ENCODE results near the gene RPRD1B.

Gene RPRD1B, protein sequence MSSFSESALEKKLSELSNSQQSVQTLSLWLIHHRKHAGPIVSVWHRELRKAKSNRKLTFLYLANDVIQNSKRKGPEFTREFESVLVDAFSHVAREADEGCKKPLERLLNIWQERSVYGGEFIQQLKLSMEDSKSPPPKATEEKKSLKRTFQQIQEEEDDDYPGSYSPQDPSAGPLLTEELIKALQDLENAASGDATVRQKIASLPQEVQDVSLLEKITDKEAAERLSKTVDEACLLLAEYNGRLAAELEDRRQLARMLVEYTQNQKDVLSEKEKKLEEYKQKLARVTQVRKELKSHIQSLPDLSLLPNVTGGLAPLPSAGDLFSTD

DNA sequence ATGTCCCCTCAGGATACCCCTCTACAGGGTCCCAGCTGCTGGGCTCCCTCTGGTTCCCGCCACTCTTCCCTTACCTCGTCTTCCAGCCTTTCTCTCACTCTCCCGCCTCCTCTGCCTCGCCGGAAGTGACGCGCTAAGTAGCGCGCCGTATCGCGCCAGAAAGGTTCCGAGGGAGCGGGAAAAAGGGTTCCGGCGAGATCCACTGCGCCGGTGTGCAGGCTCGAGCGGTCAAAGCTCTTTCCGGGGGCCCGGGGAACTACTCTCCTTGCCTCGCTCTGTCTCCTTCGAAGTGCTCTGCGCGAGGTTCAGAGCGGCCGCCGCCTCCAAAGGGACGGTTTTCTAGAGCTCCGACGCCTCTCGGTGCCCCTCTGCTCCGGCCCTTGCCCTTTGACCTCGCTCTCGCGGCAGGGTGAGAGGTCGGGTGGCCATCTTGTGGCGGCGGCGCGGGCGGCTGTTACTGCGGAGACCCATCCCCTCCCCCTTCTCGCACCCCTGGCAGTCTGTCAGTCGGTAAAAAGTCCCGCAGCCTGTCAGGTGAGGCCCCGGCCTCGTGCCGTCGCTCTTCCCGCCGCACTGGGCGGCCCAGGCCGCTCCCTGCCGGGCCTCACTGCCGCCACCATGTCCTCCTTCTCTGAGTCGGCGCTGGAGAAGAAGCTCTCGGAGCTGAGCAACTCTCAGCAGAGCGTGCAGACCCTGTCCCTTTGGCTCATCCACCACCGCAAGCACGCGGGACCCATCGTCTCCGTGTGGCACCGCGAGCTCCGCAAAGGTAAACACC is at the start of gene RPRD1B, which contains the start of gene TTI1:
TSS of gene RPRD1B (plus strand) at position 417 of the 778 bp plus-strand sequence. CDS start at position 619, 202 bp downstream.
TSS of gene TTI1 (minus strand) at position 127 of the 778 bp plus-strand sequence. CDS start 19,640 bp downstream, outside the sequence.
- Mint-ChIP-seq H3K4me1 (peaks cover 73% of the 10 kb centered on the region), H3K27ac (peak within 1 kb of the TSS; percentile 99 to 100), H3K4me3 (peak within 1 kb of the TSS; percentile 91 to 96), H3K27me3 (no peaks in the 10 kb centered on the region), H3K9me3 (no peaks in the 10 kb centered on the region)
- ATAC-seq (peak; percentile 93), DNase-seq (peak; percentile 87 to 90)

DNA sequence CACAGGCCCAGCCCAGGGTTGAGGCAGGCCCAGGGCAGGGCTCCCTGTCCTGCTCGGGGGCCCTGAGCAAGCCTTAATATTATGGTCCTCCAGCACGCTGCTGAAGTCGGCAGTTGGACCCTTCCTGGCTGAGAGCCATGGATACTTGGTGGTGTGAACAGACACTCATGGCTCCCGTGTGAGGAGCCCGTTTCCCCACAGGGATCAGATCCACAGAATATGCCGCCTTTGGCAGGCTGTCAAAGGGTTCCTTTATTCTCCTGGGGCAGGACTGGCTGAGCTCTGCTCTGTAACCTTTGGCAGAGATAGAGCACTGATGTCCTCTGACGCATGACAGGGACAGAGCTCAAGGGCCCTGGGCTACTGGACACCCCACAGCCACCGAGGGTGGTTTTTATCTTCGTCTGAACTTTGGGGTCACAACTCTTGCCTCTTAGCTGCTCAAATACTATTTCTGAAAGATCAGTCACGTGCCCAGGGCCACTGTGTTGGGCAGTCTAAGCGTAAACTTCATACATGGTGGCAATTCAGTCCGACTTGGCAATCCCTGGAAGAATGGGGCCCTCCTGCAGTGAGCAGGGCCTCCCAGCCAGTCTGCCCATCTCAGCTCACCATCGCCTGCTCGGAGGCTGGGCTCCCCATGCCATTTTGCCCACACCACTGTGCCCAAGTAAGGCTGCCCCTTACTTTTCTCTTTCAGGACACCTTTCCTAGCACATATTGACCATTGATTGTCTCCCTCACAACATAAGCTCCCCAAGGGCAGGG is 49.3 kb upstream of the RPRD1B start:
- Mint-ChIP-seq H3K4me3 (no peak overlapping the region), H3K4me1 (no peaks in the 10 kb centered on the region), H3K9me3 (no peaks in the 10 kb centered on the region), H3K27me3 (no peaks in the 10 kb centered on the region), H3K27ac (no peak overlapping the region)
- ATAC-seq, result no peak
- no peak for DNase-seq

DNA sequence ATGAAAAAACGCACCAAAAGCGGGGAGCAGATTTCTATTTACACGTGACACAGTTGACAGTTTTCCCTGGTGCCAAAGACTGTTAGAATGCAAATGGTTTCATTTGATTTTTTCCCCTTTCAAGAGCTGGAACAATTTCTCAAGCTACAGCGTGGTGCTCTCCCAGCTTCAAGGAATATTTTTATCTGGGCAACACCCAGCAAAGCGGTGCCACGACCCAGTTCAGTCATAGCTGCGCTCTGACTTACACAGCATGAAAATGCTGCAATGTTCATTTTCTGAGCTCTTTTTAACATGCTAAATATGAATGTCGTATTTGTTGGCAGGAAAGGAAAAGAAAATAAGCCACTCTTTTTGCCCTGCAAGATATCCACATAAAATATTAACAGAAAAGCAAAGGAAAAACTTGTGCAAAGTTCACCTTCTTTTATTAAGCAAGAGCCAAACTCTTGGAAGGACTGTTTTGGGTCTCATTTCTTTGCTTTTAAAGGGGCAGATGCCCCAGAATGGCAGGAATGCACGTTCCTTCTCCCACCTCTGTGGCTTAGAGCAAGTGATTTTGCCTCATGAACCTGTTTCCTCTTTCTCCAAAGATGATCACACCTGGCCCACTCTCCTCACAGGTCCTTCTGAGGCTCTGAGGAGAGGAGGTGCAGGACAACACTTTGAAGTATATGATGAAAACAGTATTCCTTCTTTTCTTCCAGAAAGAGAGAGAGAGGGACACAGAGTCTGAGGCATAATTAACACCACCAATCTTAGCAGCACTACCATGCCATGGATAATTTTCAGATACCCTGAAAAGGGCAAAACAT is 47.3 kb upstream of the RPRD1B start:
- no peak for DNase-seq
- Mint-ChIP-seq H3K27ac (no peak overlapping the region), H3K4me3 (no peak overlapping the region), H3K27me3 (no peaks in the 10 kb centered on the region), H3K9me3 (no peaks in the 10 kb centered on the region), H3K4me1 (peaks cover 14% of the 10 kb centered on the region)
- no peak for ATAC-seq

DNA sequence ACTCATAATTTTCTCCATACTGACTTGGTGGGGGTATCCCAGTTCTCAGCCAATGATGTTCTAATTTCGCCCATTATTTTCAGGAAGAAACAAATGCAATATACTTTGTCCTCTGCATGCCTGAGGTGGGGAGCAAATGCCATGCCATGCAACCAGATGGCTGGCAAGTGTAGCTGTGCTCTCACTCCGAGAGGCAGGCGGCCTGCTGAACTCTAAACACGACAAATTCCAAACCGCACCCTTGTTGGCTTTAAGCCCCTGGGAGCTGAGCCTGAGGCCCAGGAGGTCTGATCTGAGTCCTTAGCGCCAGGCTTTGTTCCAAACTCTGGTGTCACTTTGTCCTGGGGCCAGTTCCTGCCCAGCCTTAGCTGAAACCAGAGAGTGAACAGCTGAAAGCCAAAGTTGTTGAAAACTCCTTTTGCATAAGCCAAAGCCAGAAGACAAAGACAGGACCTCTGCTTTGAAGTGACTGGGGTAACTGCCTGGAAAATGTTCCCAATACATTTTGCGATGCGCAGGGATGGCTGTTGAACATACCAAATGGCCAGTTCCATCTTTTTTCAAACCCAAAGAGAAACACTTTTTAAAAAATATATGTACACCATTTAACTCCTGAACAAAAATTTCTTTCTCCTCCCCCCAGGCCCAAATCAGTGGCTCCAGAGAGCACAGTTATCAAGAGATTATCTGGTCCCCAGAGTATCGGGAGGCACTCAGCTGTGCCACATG is 46.5 kb upstream of the RPRD1B start:
- Mint-ChIP-seq H3K27me3 (no peaks in the 10 kb centered on the region), H3K9me3 (no peaks in the 10 kb centered on the region), H3K4me3 (no peak overlapping the region), H3K27ac (peak overlapping the region in 1 of 2 donors; percentile 76), H3K4me1 (peaks cover 17% of the 10 kb centered on the region)
- DNase-seq, result no peak
- no peak for ATAC-seq

DNA sequence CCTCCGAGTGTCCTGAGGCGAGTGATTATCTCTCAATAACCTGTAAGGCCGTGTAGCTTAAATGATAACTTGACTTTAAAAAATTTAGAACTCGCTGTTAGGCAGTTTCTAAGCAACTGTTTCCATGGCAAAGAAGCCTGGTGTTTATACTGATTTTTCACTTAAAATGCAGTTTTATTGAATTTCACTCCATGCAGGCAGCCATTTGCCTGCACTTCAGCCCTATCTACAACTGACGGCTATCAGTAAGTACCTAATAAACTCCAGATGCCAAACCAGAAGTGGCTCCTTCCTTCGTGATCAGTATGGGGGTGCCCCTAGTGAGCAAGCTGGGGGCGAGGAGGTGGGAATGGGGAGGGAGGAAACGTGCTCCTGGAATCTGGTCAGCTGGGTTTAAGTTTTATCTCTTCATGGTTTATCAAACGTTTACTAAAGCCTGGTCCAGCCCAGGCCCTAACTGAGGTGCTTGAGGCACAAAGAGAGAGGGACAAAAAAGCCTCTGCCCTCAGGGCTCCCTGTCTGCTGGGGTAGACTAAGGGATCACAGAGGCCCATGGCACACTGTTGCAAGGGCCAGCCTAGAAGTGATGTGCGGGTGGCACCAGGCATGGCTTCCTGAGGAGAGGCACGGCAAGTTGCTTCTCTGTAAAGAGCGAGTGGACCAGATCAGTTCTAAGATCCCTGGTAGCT is 45.8 kb upstream of the RPRD1B start:
- ATAC-seq, result no peak
- H3K27me3 Mint-ChIP-seq, result no peaks in the 10 kb centered on the region
- no peaks in the 10 kb centered on the region for H3K9me3 Mint-ChIP-seq
- H3K4me1 Mint-ChIP-seq, result peaks cover 17% of the 10 kb centered on the region
- H3K27ac Mint-ChIP-seq, result peak overlapping the region; percentile 13 to 76
- H3K4me3 Mint-ChIP-seq, result no peak overlapping the region
- no peak for DNase-seq

DNA sequence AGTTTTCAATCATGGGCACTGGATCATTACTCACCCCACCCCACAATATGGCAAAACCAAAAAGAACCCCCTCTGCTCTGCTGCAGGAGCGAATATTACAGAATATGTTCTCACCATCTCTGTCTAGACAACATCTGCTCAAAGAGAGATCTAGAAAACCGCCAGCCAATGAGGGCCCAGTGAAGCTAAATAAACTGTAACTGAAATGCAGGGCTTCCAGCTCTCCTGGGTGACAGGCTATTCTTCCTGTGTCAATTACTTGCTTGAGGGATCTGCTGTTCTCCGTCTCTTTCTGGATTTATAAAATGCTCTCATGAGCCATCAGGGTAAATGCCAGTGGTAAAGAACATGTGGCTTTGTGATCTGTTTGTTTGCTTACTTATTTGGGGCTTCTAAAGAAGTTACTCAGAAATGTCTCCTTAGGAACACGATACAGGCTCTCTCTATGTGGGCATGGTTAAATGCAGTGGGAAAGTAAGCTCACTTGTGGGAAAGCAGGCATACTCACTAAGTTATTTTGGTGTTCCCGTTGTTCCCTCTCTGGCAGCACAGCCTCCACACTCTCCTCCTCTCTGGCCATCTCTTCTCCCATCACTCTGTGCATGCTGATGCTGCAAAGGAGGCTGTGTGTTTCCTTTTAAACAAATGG is 45.1 kb upstream of the RPRD1B start:
- no peak overlapping the region for H3K4me3 Mint-ChIP-seq
- peaks cover 17% of the 10 kb centered on the region for H3K4me1 Mint-ChIP-seq
- H3K9me3 Mint-ChIP-seq, result no peaks in the 10 kb centered on the region
- H3K27ac Mint-ChIP-seq, result peak overlapping the region in 1 of 2 donors; percentile 12
- no peak for ATAC-seq
- H3K27me3 Mint-ChIP-seq, result no peaks in the 10 kb centered on the region
- DNase-seq, result no peak

DNA sequence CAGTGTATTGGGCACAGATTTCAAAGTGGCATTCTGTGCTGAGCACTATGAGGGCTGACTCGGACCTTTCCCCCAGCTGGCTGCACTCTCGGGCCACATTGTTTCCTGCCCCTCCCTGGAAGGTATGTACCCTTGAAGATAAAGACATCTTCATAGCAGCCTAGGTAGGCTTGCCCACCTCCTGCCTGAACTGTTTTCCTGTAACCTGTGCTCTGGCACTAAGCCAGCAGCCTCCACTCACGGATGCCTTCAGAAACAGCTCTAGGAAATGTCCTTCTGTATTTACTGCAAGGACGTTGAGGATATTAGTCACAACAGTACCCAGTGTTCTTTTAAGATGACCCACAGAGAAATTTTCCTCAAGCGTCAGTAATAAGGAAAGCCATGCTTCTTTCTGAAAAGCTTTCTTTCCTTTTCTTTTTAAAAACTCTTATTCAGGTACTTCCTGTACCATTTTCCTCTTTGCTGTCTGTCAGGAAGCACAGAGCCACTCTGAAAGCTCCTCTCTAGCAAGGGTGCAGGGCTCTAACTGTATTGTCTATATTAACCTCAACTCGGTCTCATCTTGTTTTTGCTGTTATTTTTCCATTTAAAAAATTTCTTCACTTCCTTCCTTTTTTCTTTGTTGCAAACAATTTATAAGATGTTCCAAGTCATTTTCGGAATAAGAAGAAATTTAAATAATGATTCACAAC is 43.8 kb upstream of the RPRD1B start:
- ATAC-seq, result no peak
- H3K27ac Mint-ChIP-seq, result peak overlapping the region in 1 of 2 donors; percentile 64
- DNase-seq, result no peak

DNA sequence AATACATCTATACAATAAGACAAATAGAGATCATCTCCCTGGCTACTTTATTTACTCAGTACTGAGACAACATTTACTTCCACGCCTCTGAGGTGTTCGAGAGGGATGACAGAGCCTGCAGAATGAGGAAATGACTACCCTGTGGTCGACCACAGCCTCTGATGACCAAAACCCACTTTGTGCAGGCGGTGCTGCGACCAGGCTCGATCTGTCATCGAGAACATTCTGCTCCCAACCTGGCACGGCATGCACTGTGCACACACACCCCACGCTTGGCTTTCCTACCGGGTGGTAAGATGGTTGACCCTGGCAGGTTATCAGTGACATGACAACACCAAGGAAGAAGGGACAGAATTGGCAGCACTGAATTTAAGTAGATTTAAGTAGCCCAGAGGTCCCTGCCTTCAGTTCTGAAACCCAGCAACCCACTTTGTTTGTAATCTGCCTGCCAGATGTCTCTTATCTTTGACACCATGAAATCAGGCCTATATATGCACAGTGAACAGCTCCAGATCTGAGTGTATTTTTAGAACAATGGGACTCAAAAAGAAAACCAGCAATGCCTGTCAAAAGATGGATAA is 42.9 kb upstream of the RPRD1B start:
- ATAC-seq, result peak; percentile 98
- Mint-ChIP-seq H3K4me1 (peaks cover 17% of the 10 kb centered on the region), H3K27me3 (no peaks in the 10 kb centered on the region), H3K27ac (peak overlapping the region; percentile 34 to 35), H3K4me3 (peak overlapping the region; percentile 26 to 27), H3K9me3 (no peaks in the 10 kb centered on the region)
- peak; percentile 59 to 83 for DNase-seq

More for the DNA sequence above, 43.8 kb upstream of the RPRD1B start:
- Mint-ChIP-seq H3K4me3 (no peak overlapping the region), H3K27me3 (no peaks in the 10 kb centered on the region), H3K4me1 (peaks cover 17% of the 10 kb centered on the region), H3K9me3 (no peaks in the 10 kb centered on the region)

DNA sequence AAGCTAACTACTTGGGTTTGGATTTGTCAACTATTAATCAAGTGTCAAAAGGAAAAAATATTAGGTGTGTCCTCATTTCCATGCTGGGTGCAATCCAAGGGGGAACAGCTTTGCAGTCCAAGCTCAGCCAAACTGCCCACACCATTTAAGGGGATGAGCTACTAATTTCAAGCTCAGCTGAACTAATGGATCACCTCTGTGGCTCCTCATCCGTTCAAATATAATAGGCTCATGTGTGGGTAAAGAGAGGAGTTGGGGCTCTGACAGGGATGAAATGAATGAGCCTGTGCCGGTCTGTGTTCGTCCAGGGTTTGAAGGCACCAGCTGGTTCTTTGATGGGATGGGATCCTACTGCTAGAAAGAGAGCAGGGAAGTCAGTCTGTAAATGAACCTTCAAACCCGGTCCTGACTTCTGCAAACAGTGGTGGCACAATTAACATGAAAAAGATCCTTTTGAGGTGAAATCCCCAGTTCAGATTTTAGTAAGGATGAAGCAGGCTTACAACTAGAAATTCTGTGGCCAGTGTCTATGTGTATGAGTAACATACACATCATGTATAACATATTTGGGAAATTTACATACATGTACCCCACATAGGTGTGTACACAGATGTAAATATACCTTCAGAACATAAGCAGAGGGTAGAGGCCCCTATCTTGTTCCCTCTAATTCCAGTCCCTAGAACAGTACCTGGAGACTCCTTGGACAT is 42.2 kb upstream of the RPRD1B start:
- no peak for ATAC-seq
- H3K27me3 Mint-ChIP-seq, result no peaks in the 10 kb centered on the region
- H3K27ac Mint-ChIP-seq, result peak overlapping the region; percentile 35 to 57
- H3K4me1 Mint-ChIP-seq, result peaks cover 17% of the 10 kb centered on the region
- H3K4me3 Mint-ChIP-seq, result peak overlapping the region in 1 of 2 donors; percentile 27
- no peak for DNase-seq
- no peaks in the 10 kb centered on the region for H3K9me3 Mint-ChIP-seq

DNA sequence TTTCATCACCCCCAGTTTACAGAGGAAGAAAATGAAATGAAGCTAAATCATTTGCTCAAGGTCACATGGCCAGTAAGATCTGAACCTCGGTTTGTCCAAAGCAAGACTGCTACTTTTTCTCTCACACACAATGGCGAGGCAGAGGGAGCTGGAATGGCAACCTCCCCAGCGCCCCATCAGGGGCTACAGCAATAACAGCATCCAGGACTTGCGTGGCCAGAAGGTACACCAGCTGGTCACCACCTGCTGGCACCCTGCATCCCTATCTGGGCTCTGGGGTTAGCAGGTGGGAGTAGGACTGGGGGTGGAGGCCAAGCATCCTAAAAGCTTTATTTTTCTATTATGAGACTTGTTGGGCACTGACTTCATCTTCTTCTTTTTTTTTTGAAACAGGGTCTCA is 41.6 kb upstream of the RPRD1B start:
- H3K4me3 Mint-ChIP-seq, result no peak overlapping the region
- H3K4me1 Mint-ChIP-seq, result peaks cover 17% of the 10 kb centered on the region
- ATAC-seq (no peak), DNase-seq (no peak)
- H3K9me3 Mint-ChIP-seq, result no peaks in the 10 kb centered on the region
- peak overlapping the region; percentile 31 to 57 for H3K27ac Mint-ChIP-seq
- H3K27me3 Mint-ChIP-seq, result no peaks in the 10 kb centered on the region

DNA sequence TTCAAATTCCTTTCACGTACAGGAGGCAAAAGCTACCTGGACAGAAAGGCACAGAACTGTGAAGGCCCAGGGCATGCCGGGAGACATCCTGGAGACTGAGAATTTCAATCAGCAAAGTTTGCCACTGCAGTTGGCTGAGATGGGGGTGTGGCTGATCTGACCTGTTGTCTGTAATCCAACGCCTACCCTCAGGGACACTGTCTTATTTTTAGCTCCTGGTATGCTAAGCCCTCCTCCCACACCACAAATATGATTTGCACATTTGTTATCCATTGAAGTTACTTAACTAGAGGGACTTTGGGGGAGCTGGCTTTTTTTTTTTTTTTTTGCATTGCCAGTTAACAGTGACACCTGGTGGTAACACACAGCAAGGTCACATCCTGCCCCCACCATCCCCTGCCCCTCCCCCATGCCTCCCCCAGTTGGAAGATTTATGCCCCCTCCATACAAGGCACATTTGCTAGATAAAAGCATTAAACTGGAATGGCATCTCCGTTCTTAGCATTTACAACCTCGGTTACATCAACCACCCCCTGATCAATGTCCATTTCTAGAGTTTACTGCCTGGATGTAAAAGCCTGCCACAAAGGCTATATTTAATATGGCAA is 40.6 kb upstream of the RPRD1B start:
- ATAC-seq (no peak), DNase-seq (no peak)
- Mint-ChIP-seq H3K4me1 (peaks cover 17% of the 10 kb centered on the region), H3K27ac (no peak overlapping the region), H3K4me3 (no peak overlapping the region), H3K27me3 (no peaks in the 10 kb centered on the region), H3K9me3 (no peaks in the 10 kb centered on the region)

DNA sequence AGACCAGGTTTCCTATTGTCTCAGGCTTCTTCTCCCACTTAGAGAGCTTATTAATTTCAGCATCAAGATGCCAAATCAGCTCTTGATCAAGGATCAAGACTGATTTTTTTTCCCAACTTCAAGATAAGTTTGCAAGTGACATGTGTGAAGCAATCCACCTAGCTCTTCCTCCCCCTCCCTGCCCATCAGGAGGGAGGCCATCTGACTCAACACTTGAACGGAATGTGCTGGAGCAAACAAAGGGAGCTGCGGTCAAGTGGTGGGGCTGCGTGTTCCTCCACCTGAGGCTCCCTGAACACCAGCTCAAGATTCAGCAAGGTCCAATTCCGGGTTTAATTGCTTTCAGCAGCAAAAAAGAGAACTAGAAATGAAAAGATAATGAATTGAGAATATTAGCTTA is 39.0 kb upstream of the RPRD1B start:
- Mint-ChIP-seq H3K4me3 (no peak overlapping the region), H3K27ac (no peak overlapping the region), H3K9me3 (no peaks in the 10 kb centered on the region), H3K4me1 (peaks cover 17% of the 10 kb centered on the region), H3K27me3 (no peaks in the 10 kb centered on the region)
- ATAC-seq (no peak), DNase-seq (no peak)
